Frontal cortex (tissue), 4 donors: ENCODE results near the gene BCL11B. TPM values are rescaled to one million over a fixed set of nuclear protein-coding genes. Genes with fewer than 3 reads are reported as not detected.

Experiments
- DNase-seq, 2 donors: peaks; one replicate each; pipeline ENCODE4 v3.0.0; 2012; ENCODE audit warnings: low spot score in 2 of 2
- FAIRE-seq: peaks from 2 replicates; lab custom pipeline; 2012; peaks lifted over from hg19 to GRCh38; lab: Jason Lieb, UNC
- total RNA-seq: library from RNA; depleted of rRNA; stranded (reverse); fragments of >200 nt; gene quantifications from one replicate; pipeline ENCODE4 v1.2.3, GENCODE V29; 2014
- donor health status: control.
- donor health status: control.
- donor health status: control.

BCL11B gene
- total RNA-seq, 1 donor from 2014 or later: 58.3 TPM

DNA sequence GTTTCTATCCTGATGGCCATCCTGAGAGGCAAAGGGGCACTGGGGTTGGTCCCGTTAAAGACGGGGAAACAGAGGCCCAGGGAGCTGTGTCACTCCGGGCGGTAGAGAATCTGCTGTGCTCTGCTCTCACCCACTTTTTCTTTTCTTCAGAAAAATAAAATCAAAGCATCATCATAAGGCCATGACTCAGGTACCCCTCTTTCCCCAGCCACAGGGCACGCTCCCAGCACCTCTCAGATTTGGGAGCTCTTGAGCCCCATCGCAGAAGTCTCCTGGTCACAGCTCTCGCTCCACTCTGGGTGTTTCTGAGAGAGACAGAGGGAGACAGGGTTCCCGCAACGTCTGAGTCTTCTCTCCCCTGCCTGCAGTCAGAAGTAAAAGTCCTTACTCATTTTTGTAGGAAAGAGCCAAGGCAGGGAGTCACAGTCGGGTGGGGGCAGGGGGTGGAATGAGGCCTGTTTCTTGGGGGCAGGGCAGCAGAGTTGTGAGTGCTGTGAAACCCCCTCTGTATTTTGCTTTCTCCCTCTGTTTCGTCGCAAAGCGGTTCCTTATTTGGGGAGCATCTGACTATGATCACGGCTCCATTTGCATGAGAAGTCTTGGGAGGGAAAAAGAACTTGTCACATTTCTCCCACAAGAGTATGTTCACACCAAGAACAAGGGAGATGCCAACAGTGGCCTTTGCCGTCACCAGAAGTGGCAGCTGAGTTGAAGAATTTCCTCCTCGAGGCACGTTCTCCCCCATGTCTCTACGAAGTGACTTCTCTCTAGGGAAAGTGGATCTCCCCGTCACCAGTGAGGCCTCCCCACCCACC is 139.0 kb downstream of the BCL11B start:
- FAIRE-seq: no peak

DNA sequence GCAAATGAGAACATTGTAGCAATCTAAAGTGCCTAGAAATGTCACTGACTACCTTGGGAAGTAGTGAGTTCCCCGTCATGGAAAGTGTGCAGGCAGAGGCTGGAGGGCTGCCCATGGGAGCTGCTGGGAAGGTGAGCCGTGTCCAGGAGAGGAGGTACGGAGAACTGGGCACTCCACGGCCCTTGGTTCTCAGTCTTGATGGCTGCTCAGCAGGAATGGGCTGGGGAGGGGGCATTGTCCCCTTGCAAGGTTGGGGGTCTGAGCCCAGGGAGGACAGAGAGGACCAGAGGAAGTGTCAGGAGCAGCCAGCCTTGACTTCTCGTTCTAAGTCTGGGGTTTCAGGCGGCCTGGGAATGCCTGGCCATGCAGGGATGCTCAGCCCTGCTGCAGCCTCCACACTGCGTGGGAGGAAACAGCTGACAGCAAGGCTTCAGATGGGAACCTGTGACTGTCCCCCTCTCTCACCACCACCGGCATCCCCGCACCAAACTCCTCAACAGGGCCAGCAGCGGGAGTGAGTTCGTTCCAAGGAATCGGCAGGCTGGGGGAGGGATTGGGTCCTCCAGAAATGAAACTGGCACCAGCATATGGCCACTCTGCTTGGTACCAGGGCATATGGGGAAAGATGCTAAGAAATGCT is 140.2 kb downstream of the BCL11B start:
- FAIRE-seq (no peak), DNase-seq (no peak)

More for the DNA sequence above, 139.0 kb downstream of the BCL11B start:
- DNase-seq: no peak

DNA sequence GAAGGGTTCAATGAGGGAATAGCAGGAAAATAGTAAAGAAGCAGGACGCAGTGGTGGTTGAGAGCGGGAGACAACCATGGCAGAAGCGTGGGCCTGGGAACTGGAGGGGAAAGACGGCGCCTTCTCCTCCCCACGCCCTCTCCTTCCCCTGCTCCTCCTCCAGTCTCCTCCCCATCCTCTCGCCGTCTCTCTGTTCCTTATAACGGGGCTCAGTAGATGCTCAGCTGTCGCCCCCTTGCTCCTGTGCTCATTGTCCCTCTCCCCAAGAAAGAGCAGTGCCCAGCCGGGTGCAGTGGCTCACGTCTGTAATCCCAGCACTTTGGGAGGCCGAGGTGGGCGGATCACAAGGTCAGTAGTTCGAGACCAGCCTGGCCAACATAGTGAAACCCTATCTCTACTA is 142.0 kb downstream of the BCL11B start:
- no peak for FAIRE-seq
- no peak for DNase-seq

DNA sequence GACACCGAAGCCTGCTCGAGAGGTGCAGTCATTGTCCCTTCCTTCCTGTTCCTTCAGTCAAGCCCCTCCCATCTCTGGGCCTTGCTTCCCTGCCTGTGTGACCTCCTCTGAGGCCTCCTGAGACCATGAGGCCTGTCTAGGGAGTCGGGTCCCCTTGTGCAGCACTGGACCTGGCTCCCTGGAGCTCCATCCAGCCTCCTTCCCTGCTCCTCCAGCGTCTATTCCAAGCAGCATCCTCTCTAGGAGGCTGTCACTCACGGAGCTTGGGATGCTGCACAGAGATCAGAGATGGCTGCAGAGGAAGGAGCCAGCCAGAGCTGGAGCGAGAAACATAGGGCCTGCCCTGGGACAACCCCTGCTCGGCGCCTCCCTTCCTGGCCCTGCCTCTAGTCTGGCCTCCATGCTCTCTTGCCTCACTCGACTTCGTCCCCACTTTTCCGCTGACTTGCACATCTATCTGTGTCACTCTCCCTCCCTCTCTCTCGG is 142.7 kb downstream of the BCL11B start:
- DNase-seq: no peak
- FAIRE-seq: no peak

DNA sequence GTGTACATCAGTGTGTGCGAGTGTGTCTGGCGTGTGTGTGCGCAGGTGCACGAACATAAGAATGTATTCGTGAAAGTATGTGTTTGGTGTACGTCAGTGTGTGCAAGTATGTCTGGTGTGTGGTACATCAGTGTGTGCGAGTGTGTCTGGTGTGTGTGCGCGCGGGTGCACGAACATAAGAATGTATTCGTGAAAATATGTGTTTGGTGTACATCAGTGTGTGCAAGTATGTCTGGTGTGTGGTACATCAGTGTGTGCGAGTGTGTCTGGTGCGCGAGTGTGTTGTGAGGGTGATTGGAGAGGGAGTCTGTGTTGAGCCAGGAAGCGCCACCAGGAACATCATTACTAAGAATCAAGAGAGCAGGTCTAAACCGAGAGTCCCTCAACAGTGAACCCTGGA is 143.8 kb downstream of the BCL11B start:
- no peak for FAIRE-seq
- no peak for DNase-seq

DNA sequence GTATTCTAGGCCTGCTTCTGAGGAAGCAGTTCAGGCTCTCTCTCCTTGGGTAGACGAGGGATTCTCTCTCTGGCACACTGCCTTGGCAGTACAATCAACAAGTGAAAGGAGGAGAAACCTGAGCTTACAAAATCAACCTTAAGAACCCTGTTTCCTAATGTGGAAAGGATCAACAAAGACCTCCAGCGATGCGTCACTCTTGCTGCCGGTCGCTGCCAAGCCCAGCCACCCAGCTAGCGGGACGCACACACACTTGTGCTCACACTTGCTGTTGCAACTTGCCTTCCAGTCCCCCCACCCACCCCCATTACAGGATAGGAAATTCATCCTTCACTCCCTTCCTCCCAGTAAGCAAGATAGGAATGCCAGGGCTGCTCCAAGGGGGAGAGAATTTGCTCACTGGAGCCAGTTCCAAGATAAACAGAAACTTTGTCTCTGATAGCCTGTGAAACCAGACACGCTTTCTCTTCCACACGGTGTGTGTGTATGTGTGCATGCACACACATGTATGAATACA is 144.3 kb downstream of the BCL11B start:
- DNase-seq (no peak), FAIRE-seq (no peak)

DNA sequence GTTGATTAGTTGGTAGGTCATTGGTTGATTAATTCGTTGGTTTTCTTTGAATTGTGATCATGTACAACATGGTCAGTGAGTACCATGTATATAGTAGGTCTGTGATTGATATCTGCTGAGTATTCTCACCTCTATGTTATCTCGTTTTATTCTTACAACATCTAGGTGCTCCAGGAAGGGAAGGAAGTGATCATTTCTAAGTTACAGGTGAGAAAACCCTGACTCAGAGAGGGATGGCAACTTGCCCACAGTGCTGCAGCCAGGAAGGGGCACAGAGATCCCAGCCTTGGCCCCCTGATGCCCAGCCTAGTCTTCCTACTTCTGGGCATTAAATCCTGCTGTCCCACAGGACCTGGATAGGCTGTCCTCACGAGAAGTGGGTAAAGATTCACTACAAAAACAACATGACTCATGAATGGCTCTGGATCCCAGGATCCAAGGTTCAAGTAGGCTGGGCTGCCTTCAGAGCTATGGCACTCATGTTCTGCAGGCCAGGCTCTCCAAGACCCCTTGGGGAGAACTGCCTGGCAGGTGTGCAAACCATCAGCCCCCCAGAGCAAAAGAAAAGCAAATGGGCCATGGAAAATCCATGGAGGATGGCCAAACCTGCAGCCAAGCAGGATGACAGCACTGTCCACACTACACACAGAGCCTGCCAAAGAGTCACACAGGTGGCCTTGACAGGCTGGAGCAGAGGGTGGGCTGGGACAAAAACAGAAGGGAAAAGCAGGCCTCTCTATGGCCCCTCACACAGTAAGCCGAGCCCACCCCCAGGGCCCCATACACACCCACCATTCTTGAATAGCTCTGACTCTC is 146.2 kb downstream of the BCL11B start:
- FAIRE-seq (no peak), DNase-seq (no peak)

DNA sequence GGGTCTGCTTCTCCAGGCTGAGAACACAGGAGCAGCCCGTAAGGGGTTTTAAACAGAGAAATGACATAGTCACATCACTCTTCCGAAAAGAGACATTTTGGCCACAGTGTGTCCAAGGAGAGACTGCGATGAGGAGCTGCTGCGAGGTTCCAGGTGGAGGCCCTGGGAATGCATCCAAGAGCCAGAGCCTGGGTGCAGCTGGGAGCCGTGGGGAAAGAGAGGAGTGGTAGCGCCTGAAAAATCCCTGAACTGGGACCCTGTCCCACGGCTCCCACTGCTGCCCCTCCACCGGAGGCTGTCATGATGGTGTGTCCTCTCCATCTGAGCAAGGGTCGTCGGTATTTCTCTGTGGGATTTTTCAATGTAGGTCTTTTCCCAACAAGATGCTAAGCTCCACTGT is 146.9 kb downstream of the BCL11B start:
- FAIRE-seq (no peak), DNase-seq (no peak)

DNA sequence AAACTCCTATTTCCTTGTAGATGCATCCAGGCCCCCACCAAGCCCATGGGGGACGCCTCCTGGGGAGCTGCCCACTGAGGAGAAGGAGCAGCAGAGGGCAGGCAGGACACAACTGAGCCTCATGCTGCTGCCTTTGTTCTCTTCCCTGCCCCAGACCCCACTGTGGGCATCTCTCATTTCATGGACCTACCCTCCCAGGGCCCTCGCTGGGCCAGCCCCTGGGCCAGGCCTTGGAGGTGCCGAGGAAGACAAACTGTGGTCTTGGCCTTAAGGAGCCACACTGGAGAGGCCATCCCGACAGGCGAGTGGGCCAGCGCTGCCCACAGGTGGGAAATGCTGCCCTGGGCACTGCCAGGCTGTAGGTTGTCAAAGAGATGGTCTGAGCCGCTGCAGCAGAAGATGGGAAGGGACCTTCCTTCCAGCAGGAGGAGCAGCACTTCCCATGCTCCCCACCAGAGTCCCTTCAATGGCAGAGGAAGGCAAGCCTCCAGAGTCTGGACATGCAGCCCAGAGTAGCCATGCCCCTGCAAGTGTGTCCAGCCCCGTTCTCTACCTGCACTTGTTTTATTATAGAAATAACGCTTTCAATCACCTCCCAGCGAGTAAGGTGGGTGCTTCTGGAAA is 147.4 kb downstream of the BCL11B start:
- FAIRE-seq: no peak
- no peak for DNase-seq

DNA sequence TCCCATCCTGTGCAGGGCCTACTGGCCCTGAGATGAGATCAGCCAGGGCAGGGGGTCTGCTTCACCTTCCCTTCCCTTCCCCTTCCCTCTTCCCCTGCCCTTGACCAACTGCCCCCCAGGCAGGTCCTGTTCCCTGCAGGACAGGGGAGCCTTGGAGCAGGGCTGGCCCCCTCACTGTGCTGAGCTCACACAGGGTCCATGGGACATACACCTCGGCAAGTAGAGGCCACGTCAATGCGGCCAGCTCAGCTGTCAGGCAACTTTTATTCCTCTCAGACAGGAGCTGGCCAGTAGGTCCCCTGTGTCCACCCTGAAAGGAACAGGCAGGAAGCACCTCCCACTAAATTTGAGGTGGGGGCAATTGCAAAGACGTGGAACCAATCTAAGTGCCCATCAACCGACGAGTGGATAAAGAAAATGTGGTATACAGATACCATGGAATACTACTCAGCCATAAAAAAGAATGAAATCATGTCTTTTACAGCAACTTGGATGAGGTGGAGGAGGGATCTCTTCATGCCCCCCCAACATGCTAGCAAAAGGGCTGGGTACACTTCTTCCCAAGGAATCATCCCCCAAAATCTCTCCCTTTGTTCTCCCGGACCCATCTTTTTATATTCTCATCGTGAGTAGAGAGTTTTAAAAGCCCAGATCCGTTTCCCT is 148.7 kb downstream of the BCL11B start:
- DNase-seq: no peak
- FAIRE-seq: no peak

DNA sequence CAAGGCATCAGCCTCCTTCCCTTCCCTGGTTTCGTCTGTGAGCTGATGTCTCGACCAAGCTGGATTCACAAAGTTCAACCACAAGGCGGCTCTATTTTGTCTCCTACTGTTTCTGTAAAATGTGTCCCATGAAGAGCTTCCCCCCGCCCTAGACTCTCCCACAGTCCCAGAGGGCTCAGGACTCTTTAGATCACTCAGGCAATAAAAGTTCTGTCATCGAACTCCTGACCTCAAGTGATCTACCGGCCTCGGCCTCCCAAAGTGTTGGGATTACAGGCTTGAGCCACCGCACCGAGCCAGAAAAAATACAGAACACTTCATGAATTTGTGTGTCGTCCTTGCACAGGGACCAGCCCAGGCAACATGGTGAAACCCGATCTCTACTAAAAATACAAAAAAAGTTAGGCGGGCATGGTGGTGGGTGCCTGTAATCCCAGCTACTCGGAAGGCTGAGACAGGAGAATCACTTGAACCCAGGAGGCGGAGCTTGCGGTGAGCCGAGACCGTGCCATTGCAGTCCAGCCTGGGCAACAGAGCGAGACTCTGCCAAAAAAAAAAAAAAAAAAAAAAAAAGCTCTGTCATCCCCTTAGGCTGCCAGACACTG is 149.4 kb downstream of the BCL11B start:
- no peak for DNase-seq
- FAIRE-seq: no peak

DNA sequence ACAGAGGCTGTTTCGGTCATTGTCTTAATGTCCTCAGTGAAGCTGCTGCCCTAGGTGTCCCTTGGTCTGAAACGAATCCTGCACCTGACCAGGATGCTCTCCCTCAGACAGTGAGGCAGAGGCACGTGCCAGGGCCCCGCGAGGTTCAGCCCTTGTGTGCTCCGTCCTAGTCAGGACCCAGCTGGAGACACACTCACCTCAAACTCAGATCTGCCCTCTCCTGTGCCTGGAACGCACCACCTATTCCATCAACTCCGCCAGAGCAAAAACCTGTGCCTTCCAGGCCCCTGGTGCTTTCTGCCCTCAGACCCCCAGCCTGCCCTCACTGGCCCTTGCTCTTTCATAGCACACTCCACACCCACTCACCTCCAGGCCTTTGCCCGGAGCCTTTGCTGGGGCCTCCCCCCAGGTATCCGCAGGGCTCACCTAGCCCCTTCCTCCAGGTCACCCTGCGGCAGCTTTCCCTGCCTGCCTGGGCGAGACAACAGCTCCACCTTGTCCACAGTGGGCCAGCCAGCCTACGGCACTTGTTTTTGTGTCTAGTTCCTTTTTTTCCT is 150.6 kb downstream of the BCL11B start:
- no peak for DNase-seq
- FAIRE-seq: no peak

DNA sequence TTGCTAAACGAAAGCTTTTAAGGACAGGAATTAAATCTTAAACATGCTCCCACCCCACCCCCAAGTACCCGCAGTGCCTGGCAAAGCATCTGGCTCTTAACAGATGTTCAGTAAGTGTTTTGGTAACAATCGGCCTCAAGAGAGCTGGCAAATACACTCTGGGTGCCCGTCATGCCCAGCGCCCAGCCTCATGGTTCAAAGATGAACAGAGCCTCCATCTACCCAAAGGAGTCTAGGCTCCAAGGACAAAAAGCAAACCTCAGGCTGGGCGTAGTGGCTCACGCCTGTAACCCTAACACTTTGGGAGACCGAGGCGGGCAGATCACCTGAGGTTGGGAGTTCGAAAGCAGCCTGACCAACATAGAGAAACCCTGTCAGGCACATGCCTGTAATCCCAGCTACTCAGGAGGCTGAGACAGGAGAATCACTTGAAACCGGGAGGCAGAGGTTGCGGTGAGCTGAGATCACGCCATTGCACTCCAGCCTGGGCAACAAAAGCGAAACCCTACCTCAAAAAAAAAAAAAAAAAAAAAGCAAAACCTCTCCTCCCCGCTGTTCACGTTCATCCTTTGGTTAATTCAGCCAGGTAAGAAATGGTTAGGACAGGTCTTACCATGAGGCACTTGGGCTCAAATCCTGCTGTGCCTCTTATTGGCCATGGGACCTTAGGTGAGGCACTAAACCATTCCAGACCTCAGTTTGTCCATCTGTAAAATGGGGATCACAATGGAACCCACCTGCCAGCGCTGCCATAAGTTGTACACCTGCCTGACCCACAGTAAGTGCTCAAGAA is 151.3 kb downstream of the BCL11B start:
- FAIRE-seq (no peak), DNase-seq (no peak)

DNA sequence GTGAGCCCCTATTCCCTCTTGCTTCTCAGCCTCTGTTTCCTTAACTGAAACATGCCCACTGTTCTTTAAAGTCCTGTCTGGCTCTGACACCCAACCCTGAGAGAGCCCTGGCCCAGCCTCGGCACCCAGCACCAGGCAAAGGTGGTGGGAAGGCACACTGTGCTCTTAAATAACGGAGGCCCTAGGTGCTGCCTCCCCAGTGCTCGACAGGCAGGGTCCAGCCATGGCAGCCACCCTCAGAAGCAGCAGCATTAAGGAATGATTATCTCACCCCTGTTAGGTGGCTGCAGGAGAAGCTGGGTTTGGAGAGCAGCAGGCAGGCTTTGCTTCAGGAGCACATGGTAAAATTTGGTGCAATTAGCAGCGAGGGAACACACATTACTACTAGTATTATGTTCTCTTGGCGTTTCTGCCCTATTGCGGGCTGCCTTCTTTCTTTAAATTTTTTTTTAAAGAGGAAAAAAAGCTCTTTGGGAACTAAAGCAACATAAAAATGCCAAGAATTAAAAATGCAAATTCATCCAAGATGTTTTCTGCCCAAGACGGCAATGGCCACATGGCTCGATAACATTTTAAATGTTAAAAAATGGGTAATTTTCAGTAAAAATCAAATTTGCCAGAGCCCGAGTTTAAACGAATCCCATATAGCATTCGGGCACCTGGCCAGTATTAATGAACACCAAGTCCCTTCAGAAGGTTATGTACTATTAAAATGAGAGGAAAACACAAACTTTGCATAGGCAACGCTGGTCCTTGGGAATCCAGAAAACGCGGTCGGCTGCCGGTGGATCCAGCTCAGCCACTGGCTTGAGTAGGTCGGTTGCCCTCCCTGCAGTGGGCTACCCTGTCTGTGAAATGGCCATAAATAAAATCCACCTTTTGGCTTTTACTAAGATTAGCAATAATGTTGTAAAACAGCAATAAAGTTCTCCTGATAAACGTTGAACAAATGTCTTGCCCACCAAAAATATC is 152.2 kb downstream of the BCL11B start:
- DNase-seq (no peak), FAIRE-seq (no peak)
